ENCODE measurements around the gene HNRNPM.

HNRNPM gene

DNA sequence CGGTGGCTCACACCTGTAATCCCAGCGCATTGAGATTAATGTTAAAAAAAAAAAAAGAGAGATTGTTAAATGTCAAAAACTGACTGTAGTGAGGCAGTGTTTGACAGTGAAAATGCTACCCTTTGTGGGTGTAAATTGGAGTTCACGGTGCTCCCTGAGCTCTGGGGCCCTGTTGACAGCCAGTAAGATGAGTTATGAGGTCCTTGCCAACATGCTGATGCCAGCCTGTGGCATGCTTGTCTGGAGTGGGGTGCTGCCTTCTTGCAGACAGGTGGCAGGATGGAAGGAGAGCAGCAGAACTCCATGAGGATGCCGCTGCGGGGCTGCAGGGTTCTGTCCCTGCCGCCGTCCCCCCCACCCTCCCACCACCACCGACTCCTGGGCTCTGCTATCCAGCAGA is 31.7 kb downstream of the HNRNPM start (continued):
- TF ChIP-seq, protein P1, sequence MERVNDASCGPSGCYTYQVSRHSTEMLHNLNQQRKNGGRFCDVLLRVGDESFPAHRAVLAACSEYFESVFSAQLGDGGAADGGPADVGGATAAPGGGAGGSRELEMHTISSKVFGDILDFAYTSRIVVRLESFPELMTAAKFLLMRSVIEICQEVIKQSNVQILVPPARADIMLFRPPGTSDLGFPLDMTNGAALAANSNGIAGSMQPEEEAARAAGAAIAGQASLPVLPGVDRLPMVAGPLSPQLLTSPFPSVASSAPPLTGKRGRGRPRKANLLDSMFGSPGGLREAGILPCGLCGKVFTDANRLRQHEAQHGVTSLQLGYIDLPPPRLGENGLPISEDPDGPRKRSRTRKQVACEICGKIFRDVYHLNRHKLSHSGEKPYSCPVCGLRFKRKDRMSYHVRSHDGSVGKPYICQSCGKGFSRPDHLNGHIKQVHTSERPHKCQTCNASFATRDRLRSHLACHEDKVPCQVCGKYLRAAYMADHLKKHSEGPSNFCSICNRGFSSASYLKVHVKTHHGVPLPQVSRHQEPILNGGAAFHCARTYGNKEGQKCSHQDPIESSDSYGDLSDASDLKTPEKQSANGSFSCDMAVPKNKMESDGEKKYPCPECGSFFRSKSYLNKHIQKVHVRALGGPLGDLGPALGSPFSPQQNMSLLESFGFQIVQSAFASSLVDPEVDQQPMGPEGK (CRISPR knock-in tag; IDR thresholded peaks at IDR 0.05; ENCODE audit: borderline replicate concordance): no peak
- TF ChIP-seq ARNTL (CRISPR knock-in tag; IDR thresholded peaks at IDR 0.05; ENCODE audit: borderline replicate concordance, low read depth) (no peak), ISL1 (CRISPR knock-in tag; IDR thresholded peaks at IDR 0.05) (no peak), ZNF70 (CRISPR knock-in tag; IDR thresholded peaks at IDR 0.05) (no peak), ZFP30 (CRISPR knock-in tag; IDR thresholded peaks at IDR 0.05) (no peak), ZNF8 (CRISPR knock-in tag; IDR thresholded peaks at IDR 0.05) (no peak), ZNF565 (CRISPR knock-in tag; conservative IDR thresholded peaks at IDR 0.05; ENCODE audit: low read depth) (no peak), TCF4 (CRISPR knock-in tag; IDR thresholded peaks at IDR 0.05; ENCODE audit: borderline replicate concordance) (no peak), TOX (CRISPR knock-in tag; IDR thresholded peaks at IDR 0.05; ENCODE audit: borderline replicate concordance) (no peak), GLIS3 (CRISPR knock-in tag; IDR thresholded peaks at IDR 0.05) (no peak), BACH2 (CRISPR knock-in tag; IDR thresholded peaks at IDR 0.05; ENCODE audit: borderline replicate concordance) (no peak)

DNA sequence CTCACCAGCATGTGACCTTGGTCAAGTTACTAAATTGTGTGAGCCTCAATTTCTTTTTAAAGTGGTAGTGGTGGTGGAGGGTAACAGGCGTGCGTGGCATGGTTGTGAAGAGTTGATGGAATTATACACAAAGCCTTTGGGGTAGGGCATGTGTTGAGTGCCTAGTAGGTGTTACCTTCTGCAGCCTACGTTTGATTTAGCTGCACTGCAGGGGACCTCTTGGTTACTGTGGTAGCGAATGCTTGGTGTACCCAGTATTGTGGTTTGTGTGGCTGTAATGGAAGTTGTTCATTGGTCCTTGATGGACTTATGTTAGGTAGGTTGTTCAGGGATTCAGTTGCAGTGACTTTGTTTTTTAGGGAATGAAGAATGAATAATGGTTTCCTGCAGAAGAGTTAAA is 33.1 kb downstream of the HNRNPM start:
- ATAC-seq: no peak
- TF ChIP-seq ISL1 (CRISPR knock-in tag; IDR thresholded peaks at IDR 0.05): no peak
- TF ChIP-seq, protein P2, sequence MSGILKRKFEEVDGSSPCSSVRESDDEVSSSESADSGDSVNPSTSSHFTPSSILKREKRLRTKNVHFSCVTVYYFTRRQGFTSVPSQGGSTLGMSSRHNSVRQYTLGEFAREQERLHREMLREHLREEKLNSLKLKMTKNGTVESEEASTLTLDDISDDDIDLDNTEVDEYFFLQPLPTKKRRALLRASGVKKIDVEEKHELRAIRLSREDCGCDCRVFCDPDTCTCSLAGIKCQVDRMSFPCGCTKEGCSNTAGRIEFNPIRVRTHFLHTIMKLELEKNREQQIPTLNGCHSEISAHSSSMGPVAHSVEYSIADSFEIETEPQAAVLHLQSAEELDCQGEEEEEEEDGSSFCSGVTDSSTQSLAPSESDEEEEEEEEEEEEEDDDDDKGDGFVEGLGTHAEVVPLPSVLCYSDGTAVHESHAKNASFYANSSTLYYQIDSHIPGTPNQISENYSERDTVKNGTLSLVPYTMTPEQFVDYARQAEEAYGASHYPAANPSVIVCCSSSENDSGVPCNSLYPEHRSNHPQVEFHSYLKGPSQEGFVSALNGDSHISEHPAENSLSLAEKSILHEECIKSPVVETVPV (CRISPR knock-in tag; IDR thresholded peaks at IDR 0.05): no peak
- TF ChIP-seq, protein P3, sequence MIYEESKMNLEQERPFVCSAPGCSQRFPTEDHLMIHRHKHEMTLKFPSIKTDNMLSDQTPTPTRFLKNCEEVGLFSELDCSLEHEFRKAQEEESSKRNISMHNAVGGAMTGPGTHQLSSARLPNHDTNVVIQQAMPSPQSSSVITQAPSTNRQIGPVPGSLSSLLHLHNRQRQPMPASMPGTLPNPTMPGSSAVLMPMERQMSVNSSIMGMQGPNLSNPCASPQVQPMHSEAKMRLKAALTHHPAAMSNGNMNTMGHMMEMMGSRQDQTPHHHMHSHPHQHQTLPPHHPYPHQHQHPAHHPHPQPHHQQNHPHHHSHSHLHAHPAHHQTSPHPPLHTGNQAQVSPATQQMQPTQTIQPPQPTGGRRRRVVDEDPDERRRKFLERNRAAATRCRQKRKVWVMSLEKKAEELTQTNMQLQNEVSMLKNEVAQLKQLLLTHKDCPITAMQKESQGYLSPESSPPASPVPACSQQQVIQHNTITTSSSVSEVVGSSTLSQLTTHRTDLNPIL (CRISPR knock-in tag; IDR thresholded peaks at IDR 0.05; ENCODE audit: low read depth): no peak
- TF ChIP-seq ZNF70 (CRISPR knock-in tag; IDR thresholded peaks at IDR 0.05): no peak
- TF ChIP-seq ZFP30 (CRISPR knock-in tag; IDR thresholded peaks at IDR 0.05): no peak
- TF ChIP-seq ARNTL (CRISPR knock-in tag; IDR thresholded peaks at IDR 0.05; ENCODE audit: borderline replicate concordance, low read depth): no peak

DNA sequence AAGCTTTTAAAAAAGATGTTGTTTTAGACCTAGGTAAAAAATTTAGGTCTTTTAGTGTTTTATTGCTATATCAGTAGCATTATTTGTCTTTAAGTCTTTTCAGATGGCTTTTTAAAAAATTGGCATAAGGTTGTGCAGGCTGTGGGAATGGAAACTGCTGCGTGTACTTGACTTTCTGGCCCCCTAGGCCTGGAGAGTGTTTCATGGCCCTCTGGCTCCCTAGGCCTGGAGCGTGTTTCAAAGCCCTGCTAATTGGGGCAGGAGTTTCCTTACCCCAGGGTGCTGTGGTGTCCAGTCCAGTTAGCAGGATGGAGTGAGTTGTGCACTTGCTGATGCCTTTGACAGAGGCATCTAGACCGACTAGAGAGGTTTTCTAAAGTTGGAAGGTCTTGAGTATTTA is 33.8 kb downstream of the HNRNPM start:
- TF ChIP-seq ARNTL (CRISPR knock-in tag; IDR thresholded peaks at IDR 0.05; ENCODE audit: borderline replicate concordance, low read depth) (no peak), ISL1 (CRISPR knock-in tag; IDR thresholded peaks at IDR 0.05) (no peak), BACH2 (CRISPR knock-in tag; IDR thresholded peaks at IDR 0.05; ENCODE audit: borderline replicate concordance) (no peak), ZC3H10 (CRISPR knock-in tag; IDR thresholded peaks at IDR 0.05) (no peak), RARB (CRISPR knock-in tag; IDR thresholded peaks at IDR 0.05) (no peak), ZNF8 (CRISPR knock-in tag; IDR thresholded peaks at IDR 0.05) (no peak), ESRRG (CRISPR knock-in tag; IDR thresholded peaks at IDR 0.05) (no peak), PPARA (CRISPR knock-in tag; IDR thresholded peaks at IDR 0.05; ENCODE audit: borderline replicate concordance) (no peak), OSR1 (CRISPR knock-in tag; IDR thresholded peaks at IDR 0.05) (no peak), CSDC2 (CRISPR knock-in tag; IDR thresholded peaks at IDR 0.05) (no peak), TCF4 (CRISPR knock-in tag; IDR thresholded peaks at IDR 0.05; ENCODE audit: borderline replicate concordance) (no peak), ZNF565 (CRISPR knock-in tag; conservative IDR thresholded peaks at IDR 0.05; ENCODE audit: low read depth) (no peak), ZFP3 (CRISPR knock-in tag; IDR thresholded peaks at IDR 0.05) (no peak), GLIS3 (CRISPR knock-in tag; IDR thresholded peaks at IDR 0.05) (no peak)
- TF ChIP-seq, protein P4, sequence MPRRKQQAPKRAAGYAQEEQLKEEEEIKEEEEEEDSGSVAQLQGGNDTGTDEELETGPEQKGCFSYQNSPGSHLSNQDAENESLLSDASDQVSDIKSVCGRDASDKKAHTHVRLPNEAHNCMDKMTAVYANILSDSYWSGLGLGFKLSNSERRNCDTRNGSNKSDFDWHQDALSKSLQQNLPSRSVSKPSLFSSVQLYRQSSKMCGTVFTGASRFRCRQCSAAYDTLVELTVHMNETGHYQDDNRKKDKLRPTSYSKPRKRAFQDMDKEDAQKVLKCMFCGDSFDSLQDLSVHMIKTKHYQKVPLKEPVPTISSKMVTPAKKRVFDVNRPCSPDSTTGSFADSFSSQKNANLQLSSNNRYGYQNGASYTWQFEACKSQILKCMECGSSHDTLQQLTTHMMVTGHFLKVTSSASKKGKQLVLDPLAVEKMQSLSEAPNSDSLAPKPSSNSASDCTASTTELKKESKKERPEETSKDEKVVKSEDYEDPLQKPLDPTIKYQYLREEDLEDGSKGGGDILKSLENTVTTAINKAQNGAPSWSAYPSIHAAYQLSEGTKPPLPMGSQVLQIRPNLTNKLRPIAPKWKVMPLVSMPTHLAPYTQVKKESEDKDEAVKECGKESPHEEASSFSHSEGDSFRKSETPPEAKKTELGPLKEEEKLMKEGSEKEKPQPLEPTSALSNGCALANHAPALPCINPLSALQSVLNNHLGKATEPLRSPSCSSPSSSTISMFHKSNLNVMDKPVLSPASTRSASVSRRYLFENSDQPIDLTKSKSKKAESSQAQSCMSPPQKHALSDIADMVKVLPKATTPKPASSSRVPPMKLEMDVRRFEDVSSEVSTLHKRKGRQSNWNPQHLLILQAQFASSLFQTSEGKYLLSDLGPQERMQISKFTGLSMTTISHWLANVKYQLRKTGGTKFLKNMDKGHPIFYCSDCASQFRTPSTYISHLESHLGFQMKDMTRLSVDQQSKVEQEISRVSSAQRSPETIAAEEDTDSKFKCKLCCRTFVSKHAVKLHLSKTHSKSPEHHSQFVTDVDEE (CRISPR knock-in tag; IDR thresholded peaks at IDR 0.05): no peak
- TF ChIP-seq, protein P3 (CRISPR knock-in tag; IDR thresholded peaks at IDR 0.05; ENCODE audit: low read depth): no peak
- TF ChIP-seq, protein P1 (CRISPR knock-in tag; IDR thresholded peaks at IDR 0.05; ENCODE audit: borderline replicate concordance): no peak
- TF ChIP-seq, protein P5, sequence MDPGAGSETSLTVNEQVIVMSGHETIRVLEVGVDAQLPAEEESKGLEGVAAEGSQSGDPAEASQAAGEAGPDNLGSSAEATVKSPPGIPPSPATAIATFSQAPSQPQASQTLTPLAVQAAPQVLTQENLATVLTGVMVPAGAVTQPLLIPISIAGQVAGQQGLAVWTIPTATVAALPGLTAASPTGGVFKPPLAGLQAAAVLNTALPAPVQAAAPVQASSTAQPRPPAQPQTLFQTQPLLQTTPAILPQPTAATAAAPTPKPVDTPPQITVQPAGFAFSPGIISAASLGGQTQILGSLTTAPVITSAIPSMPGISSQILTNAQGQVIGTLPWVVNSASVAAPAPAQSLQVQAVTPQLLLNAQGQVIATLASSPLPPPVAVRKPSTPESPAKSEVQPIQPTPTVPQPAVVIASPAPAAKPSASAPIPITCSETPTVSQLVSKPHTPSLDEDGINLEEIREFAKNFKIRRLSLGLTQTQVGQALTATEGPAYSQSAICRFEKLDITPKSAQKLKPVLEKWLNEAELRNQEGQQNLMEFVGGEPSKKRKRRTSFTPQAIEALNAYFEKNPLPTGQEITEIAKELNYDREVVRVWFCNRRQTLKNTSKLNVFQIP (CRISPR knock-in tag; IDR thresholded peaks at IDR 0.05; ENCODE audit: borderline replicate concordance, low read depth): no peak
- TF ChIP-seq, protein P2 (CRISPR knock-in tag; IDR thresholded peaks at IDR 0.05): no peak
- no peak for ATAC-seq

Data from SK-N-SH treated with all-trans-retinoic acid at 6 μM for 48 hours (cell line).